Peyer's patch (tissue), 4 donors: ENCODE measurements around the gene ABCD2.

ENCODE experiments used
- POLR2A ChIP-seq, 2 donors: fragments of 450-650 bp; IDR thresholded peaks; one replicate each; pipeline ENCODE4 v1.5.1; 2017; ENCODE audit warnings: antibody characterized with exemption in 2 of 2, mild to moderate bottlenecking in 2 of 2, moderate library complexity in 2 of 2
- TF ChIP-seq, protein P1 (sequence below), 6 experiments: fragments of 450-650 bp in 4 of 6; fragments of 200-600 bp in 2 of 6; sonication (generic) in 1 of 6; IDR thresholded peaks; one replicate each; pipeline ENCODE4 v1.5.1; 2017 to 2019; ENCODE audit warnings: antibody characterized with exemption in 6 of 6, mild to moderate bottlenecking in 3 of 6, moderate library complexity in 1 of 6

DNA sequence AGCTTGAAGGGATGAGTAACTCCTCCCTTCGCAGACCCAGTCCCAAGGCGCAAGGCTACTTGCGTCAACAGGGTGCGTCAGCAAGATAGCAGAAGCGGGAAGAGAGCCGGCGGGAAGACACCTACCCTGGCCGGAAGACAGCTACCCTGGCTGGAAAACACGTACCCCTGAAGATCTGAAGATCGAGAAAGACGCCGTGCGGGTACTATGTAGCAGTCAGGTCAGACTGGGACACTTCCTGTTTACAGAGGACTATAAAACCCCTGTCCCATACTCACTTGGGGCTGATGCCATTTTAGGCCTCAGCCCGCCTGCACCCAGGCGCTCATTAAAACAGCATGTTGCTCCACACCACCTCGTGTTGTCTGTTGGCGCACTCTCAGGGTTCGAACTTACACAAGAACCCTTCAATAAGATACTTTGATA is 80.9 kb downstream of the ABCD2 start:
- TF ChIP-seq, protein P1, sequence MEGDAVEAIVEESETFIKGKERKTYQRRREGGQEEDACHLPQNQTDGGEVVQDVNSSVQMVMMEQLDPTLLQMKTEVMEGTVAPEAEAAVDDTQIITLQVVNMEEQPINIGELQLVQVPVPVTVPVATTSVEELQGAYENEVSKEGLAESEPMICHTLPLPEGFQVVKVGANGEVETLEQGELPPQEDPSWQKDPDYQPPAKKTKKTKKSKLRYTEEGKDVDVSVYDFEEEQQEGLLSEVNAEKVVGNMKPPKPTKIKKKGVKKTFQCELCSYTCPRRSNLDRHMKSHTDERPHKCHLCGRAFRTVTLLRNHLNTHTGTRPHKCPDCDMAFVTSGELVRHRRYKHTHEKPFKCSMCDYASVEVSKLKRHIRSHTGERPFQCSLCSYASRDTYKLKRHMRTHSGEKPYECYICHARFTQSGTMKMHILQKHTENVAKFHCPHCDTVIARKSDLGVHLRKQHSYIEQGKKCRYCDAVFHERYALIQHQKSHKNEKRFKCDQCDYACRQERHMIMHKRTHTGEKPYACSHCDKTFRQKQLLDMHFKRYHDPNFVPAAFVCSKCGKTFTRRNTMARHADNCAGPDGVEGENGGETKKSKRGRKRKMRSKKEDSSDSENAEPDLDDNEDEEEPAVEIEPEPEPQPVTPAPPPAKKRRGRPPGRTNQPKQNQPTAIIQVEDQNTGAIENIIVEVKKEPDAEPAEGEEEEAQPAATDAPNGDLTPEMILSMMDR (IDR thresholded peaks at IDR 0.05), result no peak
- no peak for TF ChIP-seq POLR2A (IDR thresholded peaks at IDR 0.05)
